K562 (cell line): Measurements from ENCODE around the gene SLC38A11.

Experiments used
- ARID2 ChIP-seq: fragments of 450-650 bp; IDR thresholded peaks from 2 replicates; pipeline ENCODE4 v1.6.1; 2017; ENCODE audit warnings: antibody characterized with exemption, mild to moderate bottlenecking
- E2F5 ChIP-seq: sonication (generic); formaldehyde crosslinking; IDR thresholded peaks from 2 replicates; pipeline ENCODE4 v1.8.0; 2022; ENCODE audit warnings: mild to moderate bottlenecking, missing genetic modification reagents
- HLTF ChIP-seq: fragments of 450-650 bp; IDR thresholded peaks from 2 replicates; pipeline ENCODE4 v1.6.1; 2016
- MAX ChIP-seq: sonication (generic); formaldehyde crosslinking; IDR thresholded peaks from 2 replicates; pipeline ENCODE4 v1.9.0; 2022; ENCODE audit warnings: mild to moderate bottlenecking, missing genetic modification reagents
- MBD1 ChIP-seq: fragments of 250-450 bp; sonication (Bioruptor Pico); IDR thresholded peaks from 2 replicates; pipeline ENCODE4 v1.8.0; 2022; ENCODE audit warnings: inconsistent platforms
- RBBP5 ChIP-seq: fragments of 200-600 bp; sonication (generic); IDR thresholded peaks from 2 replicates; pipeline ENCODE4 v1.6.1; 2012; ENCODE audit warnings: borderline replicate concordance, mild to moderate bottlenecking, low read length, control low read depth, inconsistent platforms; ENCODE audit not compliant: insufficient read depth, poor library complexity, severe bottlenecking
- SP1 ChIP-seq: sonication (generic); formaldehyde crosslinking; IDR thresholded peaks from 2 replicates; pipeline ENCODE4 v1.8.1; 2022; ENCODE audit warnings: mild to moderate bottlenecking, missing genetic modification reagents
- SREBF2 ChIP-seq: sonication (generic); formaldehyde crosslinking; IDR thresholded peaks from 2 replicates; pipeline ENCODE4 v1.4.0; 2020; ENCODE audit warnings: mild to moderate bottlenecking, missing genetic modification reagents
- ZNF174 ChIP-seq: fragments of 250-450 bp; sonication (Bioruptor Pico); IDR thresholded peaks from 2 replicates; pipeline ENCODE4 v1.4.0; 2020; ENCODE audit warnings: mild to moderate bottlenecking

GRCh38 chr2:164920430-164920829 is 34.9 kb downstream of the SLC38A11 start:
- no peak for TF ChIP-seq E2F5 (CRISPR knock-in tag)
- TF ChIP-seq ARID2: no peak
- TF ChIP-seq HLTF: no peak
- no peak for TF ChIP-seq ZNF174 (CRISPR knock-in tag)
- no peak for TF ChIP-seq MBD1 (CRISPR knock-in tag)
- TF ChIP-seq SP1 (CRISPR knock-in tag): no peak
- TF ChIP-seq SREBF2 (CRISPR knock-in tag): no peak
- no peak for TF ChIP-seq RBBP5
- no peak for TF ChIP-seq MAX (CRISPR knock-in tag)
